HG02763 (cell line): ENCODE data around the gene LACTBL1.
"Not testable (repeated sequence)": the region's sequence is repeated elsewhere in the genome, so short reads cannot be mapped to it uniquely, and the experiment has no call there.

Source experiments
- ATAC-seq: cut with Tn5 transposase; IDR thresholded peaks from one replicate; pipeline ENCODE4 v1.9.1; 2021; ENCODE audit warnings: mild to moderate bottlenecking, moderate library complexity; ENCODE audit not compliant: unreplicated experiment

LACTBL1 gene, protein sequence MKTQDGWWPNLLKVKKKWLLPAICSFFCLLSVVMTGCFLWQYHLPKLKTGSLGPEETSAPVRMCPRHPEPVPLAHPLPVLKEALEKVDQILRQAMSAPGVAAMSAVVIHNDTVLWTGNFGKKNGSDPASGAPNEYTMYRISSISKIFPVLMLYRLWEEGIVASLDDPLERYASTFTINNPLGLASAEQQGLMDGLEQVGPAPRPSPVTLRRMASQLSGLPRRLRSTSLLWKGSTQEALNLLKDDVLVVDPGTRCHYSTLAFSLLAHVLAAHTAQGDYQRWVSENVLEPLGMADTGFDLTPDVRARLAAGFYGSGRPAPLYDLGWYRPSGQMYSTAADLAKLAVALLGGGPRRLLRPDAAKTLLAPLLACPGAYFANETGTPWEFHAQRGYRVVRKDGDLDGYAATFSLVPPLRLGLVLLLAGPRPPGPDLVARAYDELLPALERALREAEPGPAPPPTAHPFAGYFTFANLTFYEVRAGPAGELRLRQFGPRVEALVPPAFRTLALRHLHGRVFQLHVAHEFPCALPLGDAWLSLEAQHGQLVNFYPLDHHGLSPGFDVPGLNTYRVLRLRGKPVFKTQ

DNA sequence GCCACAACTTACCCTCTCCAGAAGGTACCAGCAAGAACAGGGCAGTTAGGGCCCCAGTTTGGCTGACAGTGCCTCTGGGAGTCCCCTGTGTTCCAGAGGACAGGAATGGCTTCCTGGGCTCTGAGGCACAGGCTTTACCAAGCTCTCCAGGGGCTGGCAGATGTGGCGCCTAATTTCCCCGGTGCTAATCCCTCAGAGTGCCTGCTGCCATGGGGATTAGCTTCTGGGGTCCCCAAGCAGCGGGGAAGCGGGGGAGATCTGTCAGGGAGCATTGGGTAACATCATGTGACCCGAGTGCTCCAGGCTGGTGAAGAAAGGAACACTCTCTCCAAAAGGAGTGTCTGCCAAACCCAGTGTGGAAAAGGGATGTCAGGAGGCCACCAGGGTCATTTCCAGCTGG is at the start of gene LACTBL1:
Gene LACTBL1 (minus strand): TSS at position 107 of the 400 bp plus-strand sequence. CDS start 550 bp downstream, outside the sequence.
- ATAC-seq, result no peak

DNA sequence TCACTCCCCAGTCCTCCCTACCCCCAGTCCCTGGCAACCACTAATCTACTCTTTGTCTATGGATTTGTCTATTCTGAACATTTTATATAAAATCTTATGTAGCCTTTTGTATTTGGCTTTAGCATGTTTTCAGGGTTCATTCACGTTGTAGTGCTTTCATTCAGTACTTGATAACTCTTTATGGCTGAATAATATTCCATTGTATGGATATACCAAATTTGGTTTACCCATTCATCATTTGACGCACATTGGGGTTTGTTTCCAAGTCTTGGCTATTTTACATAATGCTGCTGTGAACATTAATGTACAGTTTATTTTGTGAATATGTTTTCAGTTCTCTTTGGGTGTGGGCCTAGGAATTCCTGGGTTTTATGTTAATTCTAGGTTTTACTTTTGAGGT is 49.2 kb upstream of the LACTBL1 start:
- no peak for ATAC-seq

DNA sequence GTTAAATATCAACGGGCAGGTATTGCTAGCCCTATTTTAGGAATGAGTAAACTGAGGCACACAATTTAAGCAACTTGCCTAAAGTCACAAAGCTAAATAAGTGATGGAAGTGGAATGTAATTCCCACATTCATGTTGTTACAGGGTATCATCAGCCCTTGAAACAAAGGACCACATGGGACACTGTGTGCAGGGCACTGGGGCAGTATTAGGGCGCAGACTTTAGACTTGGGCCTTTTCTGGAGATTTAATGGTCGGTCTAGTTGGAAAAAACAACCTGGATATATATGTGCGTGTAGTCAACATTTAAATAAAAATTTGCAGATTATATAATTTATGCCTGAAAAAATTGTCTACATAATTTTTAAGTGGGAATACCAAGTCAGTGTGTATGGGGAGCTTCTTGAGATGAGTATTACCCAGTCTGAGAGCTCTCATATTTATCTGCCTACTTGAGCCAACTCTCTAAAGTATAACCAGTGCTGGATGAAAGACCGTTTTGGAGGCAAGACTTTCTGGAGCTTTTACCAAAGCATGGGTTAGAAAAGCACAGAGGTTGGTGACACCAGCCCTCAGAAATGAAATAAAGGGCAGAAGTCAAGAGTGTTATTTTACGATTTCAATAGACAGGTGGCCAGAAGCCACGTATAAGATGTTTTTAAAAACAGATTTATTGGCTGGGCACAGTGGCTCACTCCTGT is 48.2 kb upstream of the LACTBL1 start:
- no peak for ATAC-seq

DNA sequence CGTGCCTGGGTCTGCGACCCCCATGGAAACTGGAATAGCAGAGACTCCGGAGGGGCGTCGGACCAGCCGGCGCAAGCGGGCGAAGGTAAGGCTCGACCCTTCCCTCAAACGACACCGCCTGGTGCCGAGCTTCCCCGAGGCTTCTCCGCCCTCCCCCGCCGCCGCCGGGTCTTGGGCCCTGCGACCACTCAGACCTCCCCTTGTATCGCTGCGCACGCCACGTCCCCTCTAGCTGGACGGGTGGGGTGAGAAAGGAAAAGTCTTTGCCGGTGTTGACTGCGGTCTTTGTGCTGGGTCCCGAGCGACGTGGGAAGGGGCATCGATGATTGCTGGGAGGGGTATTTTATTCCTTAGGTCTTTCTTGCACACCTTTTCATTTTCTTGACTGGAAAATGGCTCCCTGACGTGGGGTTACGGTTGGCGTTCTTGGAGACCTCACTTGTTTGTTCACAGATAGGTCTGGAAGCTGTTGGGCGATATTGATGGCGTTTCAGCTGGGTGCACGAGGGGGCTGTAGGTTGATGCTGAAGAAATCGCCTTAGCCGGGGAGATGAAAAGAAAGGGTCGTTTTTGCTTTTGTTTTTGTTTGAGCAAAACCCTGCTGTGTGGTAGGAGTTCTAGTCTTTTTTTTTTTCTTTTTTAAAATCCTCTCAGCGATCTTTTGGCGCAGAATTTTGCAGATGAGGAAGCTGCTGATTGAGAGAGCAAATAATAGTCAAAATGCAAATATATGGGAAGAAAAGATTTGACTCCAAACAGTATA is 47.4 kb upstream of the LACTBL1 start:
- ATAC-seq, result peak; percentile 17

DNA sequence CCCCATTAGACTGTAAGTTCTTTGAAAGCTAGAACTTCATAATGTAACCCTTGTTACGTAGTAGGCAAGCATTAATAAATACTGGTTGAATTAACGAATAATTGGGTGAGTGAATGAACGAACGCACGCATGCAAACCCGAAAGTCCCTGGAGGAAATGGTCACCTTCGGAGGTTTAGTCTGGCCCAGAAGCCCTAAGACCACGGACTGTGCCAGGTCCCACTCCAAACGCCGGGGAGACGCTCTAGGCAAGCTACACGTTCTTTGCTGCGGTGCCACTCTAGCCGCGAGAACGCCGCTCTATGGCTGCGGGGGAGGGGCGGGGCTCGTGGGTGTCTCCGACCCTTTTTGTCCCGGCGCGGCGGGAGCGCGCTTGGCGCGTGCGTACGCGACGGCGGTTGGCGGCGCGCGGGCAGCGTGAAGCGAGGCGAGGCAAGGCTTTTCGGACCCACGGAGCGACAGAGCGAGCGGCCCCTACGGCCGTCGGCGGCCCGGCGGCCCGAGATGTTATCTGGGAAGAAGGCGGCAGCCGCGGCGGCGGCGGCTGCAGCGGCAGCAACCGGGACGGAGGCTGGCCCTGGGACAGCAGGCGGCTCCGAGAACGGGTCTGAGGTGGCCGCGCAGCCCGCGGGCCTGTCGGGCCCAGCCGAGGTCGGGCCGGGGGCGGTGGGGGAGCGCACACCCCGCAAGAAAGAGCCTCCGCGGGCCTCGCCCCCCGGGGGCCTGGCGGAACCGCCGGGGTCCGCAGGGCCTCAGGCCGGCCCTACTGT is 46.6 kb upstream of the LACTBL1 start, which contains the start of gene KDM1A:
Gene KDM1A (plus strand): TSS at position 375 of the 769 bp plus-strand sequence. CDS start 129 bp downstream, at position 504.
- peak; percentile 92 for ATAC-seq

DNA sequence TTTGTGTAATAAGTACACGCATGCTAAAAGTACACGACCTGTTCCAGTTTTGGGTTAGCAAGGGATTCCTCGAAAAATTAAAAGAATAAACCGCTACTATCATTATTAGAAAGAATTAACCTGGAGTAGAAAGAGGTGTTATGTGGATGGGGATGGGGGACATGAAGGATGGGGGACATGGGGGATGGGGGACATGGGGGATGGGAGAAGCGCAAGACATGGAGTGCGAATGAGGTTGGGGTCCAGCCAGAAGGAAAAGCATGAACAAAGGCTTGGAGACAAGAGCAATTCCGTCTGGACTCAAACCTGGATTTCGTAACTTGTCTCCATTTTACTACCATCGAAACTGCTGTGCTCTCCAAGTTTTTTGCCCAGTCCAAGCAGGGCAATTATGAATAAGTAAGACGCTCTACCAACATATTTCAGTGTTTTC is 46.0 kb upstream of the LACTBL1 start:
- ATAC-seq, result no peak

DNA sequence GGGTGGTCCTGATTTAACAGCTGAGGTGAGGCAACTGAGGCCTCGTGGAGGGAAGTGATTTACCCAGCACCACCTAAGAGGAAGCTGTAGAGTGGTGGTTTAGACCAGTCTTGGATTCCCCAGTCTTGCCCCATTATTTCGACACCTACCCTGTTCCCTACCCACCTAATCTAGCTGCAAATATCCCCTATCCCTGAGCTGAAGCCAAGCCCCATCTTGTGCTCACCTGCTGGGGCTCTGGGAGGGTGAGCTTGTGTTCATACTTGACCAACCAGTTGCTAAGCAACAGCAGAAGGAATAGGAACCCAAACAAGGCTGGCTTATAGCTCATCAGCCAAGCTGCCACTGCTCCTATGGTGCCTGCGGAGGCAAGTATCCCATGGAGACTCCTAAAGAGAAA is 41.0 kb upstream of the LACTBL1 start:
- no peak for ATAC-seq

DNA sequence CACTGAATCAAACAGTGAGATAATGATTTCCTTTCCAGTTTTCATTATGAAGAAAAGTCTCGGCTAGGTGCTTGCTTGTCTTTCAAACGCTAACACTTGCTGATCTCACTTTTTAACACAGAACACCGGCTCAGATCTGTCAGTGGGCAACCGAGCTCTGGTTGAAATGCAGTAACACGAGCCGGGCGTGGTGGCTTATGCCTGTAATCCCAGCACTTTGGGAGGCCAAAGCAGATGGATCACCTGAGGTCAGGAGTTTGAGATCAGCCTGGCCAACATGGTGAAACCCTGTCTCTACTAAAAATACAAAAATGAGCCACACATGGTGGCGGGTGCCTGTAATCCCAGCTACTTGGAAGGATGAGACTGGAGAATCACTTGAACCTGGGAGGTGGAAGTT is 37.4 kb upstream of the LACTBL1 start:
- not testable (repeated sequence) for ATAC-seq

DNA sequence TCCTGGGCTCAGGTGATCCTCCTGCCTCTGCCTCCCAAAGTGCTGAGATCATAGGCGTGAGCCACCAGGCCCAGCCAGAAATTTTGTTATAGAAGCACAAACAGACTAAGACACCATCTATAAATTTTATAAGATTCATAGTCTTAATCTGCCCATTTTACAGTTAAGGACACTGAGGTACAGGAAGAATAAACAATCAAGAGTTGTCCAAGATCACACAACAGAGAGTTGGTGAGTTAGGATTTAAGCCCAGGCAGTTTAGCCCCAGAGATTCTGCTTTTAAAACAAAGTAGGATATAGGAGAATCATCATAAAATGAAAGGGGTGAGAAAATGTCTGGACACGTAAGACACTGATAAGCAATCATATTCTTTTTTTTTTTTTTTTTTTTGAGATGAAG is 36.2 kb upstream of the LACTBL1 start:
- no peak for ATAC-seq

DNA sequence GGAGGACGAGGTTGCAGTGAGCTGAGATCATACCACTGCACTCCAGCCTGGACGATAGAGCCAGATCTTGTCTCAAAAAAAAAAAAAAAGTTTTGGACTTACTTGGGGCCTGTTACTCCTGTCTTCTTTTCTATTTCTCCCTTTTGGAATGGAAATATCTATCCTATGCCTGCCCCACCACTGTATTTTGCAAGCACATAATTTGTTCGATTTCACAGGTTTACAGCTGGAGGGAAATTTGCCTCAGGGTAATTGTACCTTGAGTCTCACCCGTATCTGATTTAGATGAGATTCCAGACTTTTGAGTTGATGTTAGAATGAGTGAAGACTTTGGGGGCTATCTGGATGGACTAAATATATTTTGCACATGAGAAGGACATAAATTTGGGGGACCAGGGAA is 34.4 kb upstream of the LACTBL1 start:
- ATAC-seq, result no peak

DNA sequence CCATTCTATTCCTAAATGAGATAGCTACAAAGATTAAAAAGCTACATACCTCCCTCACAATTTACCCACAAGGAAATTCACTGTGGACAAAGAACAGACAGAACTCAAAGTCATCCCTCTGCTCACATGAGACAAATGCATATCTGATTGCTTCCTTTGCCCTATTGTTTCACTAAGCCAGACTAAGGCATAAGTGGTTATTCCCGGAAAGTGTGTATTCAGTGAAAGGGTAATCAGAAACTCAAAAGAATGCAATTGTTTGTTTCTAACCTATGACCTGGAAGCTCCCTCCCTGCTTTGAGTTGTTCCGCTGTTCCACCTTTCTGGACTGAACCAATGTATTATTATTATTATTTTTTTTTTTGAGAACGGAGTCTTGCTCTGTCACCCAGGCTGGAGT is 32.1 kb upstream of the LACTBL1 start:
- ATAC-seq, result not testable (repeated sequence)

DNA sequence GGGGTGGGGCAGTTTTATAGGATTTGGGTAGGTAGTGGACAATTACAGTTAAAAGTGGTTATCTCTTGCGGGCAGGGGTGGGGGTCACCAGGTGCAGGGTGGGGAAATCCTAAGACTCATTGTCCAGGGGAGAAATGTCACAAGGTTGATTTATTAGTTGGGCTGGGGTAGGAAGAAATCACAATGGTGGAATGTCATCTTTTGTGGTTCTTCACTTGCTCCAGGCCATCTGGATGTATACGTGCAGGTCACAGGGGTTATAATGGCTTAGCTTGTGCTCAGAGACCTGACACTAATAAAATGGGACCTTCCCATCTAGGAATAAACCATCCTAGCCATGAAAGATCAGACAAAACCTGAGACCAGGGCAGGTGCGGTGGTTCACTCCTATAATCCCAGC is 31.4 kb upstream of the LACTBL1 start:
- no peak for ATAC-seq

DNA sequence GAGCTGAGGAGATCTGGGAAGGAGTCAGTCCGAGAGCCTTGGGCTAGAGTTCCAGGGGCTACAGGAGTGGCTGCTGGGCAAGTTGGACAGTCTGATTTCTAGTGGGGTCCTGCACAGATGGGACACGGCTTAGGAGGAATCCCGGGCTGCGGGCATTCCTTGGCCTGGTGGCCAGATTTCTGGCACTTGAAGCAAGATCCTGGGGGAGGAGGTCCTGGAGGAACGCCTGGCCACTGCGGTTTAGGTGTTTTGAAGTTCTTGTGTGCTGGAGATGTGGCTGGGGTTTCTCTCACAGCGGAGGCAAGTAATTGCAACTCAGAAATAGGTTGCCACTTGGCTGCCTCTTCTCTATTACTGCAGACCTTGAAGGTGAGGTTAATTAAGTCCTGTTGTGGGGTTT is 29.6 kb upstream of the LACTBL1 start:
- not testable (repeated sequence) for ATAC-seq

DNA sequence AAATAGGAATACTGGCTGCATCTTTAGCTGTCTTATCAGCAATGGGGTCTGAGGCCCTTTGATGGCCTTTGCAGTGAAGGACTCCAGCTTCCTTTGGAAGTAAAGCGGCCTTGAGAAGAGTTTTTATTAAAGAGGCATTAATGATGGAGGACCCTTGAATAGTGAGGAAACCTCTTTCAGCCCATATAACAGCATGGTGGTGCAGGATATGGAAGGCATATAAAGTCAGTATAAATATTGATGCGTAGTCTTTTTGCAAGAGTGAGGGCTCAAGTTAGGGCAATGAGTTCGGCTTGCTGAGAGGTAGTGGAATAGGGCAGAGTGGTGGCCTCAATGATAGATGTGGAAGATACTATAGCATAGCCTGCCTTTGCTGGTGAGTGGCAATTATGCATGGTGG is 27.5 kb upstream of the LACTBL1 start:
- not testable (repeated sequence) for ATAC-seq

DNA sequence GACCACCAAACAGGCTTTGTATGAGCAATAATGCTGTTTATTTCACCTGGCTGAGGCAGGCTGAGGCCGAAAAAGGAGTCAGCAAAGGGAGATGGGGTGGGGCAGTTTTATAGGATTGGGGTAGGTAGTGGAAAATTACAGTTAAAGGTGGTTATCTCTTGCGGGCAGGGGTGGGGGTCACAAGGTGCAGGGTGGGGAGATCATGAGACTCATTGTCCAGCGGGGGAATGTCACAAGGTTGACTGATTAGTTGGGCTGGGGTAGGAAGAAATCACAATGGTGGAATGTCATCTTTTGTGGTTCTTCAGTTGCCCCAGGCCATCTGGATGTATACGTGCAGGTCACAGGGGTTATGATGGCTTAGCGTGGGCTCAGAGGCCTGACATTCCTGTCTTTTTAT is 24.9 kb upstream of the LACTBL1 start:
- not testable (repeated sequence) for ATAC-seq

DNA sequence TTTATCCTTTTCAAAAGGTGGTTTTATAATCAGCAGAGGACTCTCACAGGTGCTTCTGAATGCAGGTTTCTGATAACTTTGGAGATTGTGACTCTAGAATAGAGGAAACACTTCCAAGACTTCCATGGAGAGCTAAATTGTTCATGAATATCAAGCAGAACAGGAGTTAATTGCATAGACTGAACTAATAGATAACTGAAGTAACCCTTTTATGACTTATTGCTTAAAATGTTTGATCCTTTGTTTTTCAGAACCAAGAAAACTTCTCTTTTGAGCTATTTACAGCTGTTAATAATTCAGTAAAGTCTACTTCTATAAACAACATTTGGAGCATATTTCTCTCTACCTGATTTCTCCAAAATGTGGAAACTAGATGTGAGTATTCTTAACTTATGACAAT is 23.1 kb upstream of the LACTBL1 start:
- ATAC-seq, result no peak

DNA sequence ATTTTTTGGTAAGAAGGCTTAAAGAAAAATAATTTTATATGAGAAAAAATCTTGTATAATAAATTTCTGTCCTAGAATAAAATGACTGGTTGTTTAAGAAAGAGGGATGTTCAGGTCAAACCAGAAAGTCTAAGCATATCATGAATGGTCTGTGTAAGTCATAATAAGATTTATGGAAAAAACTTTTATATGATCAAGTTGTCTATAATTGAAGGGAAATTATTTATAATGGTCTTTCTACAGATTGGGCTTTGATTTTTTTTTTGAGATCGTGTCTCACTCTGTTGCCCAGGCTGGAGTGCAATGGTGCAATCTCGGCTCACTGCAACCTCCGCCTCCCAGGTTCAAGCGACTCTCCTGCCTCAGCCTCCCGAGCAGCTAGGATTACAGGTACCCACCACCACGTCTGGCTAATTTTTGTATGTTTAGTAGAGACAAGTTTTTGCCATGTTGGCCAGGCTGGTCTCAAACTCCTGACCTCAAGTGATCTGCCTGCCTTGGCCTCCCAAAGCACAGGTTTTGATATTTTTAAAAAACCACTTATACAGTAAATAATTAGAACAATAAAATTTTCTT is 20.6 kb upstream of the LACTBL1 start:
- not testable (repeated sequence) for ATAC-seq

DNA sequence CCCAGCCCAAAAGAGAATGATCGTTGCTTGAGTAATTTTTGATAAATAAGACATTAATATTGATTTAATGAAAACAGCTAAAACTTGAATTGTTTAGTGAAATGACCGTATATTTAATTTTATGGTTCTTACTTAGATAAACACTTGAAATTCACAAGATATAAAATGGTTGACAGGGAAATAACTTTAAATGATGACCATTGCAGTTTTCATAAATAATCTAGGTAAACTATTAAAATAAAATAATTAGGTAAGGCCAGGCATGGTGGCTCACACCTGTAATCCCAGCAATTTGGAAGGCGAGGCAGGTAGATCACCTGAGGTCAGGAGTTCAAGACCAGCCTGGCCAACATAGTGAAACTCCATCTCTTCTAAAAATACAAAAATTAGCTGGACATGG is 19.7 kb upstream of the LACTBL1 start:
- not testable (repeated sequence) for ATAC-seq

DNA sequence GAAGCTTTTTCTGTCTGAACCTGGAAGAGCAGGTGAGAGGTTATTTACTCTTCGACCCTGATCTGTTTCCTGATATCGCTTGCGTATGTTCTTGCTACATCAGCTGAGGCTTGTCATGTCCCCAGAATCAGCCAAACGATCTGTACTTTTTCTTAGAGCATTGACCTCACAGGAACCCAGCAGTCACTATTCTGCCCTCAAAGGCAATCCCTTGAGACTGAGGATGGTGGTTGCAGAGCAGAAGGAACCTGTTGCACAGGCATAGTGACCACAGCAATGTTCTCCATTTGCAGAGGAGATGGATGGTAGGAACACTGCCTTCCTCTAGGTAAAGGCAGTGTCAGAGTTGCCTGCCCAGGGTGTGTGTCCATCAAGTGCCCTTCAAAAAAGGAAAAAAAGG is 11.3 kb upstream of the LACTBL1 start:
- no peak for ATAC-seq

DNA sequence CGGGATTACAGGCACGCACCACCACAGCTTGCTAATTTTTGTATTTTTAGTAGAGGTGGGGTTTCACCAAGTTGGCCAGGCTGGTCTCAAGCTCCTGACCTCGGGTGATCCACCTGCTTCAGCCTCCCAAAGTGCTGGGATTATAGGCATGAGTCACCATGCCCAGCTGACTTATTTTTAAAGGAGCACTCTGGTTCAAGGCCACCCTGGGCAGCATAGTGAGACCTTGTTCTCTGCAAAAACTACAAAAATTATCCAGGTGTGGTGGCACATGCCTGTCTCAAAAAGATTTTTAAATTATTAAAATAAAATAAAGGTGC is 7.8 kb upstream of the LACTBL1 start:
- not testable (repeated sequence) for ATAC-seq
